ENCODE data around the gene LEKR1.

Gene LEKR1

GRCh38 chr3:157087373-157087772, 261.2 kb downstream of the LEKR1 start:
- peak overlapping the region; percentile 98 for H3K27ac ChIP-seq (ENCODE audit: low read length)
- no peaks in the 10 kb centered on the region for H3K9me3 ChIP-seq (ENCODE audit: control insufficient read depth in 1 of 2, low read length in 2 of 2)
- H3K27me3 ChIP-seq (ENCODE audit: low read depth, low read length), result no peaks in the 10 kb centered on the region
- peaks cover 31 to 35% of the 10 kb centered on the region in 2 donors for H3K4me1 ChIP-seq (ENCODE audit: control insufficient read depth in 1 of 2, insufficient read depth in 2 of 2, low read length in 2 of 2)
- no peaks in the 10 kb centered on the region for H3K36me3 ChIP-seq (ENCODE audit: control insufficient read depth in 1 of 2, insufficient read depth in 2 of 2, low read length in 2 of 2)
- H3K4me3 ChIP-seq (ENCODE audit: low read depth in 1 of 2, low read length in 2 of 2), result no peak overlapping the region

- Histone ChIP-seq H3K36me3 (ENCODE audit: control insufficient read depth in 1 of 2, insufficient read depth in 2 of 2, low read length in 2 of 2) (no peaks in the 10 kb centered on the region), H3K27me3 (ENCODE audit: low read depth, low read length) (no peaks in the 10 kb centered on the region), H3K9me3 (ENCODE audit: control insufficient read depth in 1 of 2, low read length in 2 of 2) (no peaks in the 10 kb centered on the region), H3K4me1 (ENCODE audit: control insufficient read depth in 1 of 2, insufficient read depth in 2 of 2, low read length in 2 of 2) (peaks cover 29 to 35% of the 10 kb centered on the region in 2 donors), H3K27ac (ENCODE audit: low read length) (peak overlapping the region; percentile 98), H3K4me3 (ENCODE audit: low read depth in 1 of 2, low read length in 2 of 2) (peak overlapping the region; percentile 55 to 63)
Observed at GRCh38 chr3:157087780-157088600, 261.8 kb downstream of the LEKR1 start.

- Histone ChIP-seq H3K27me3 (ENCODE audit: low read depth, low read length) (no peaks in the 10 kb centered on the region), H3K9me3 (ENCODE audit: control insufficient read depth in 1 of 2, low read length in 2 of 2) (no peaks in the 10 kb centered on the region), H3K36me3 (ENCODE audit: control insufficient read depth in 1 of 2, insufficient read depth in 2 of 2, low read length in 2 of 2) (no peaks in the 10 kb centered on the region), H3K27ac (ENCODE audit: low read length) (peak overlapping the region; percentile 98), H3K4me3 (ENCODE audit: low read depth in 1 of 2, low read length in 2 of 2) (peak overlapping the region; percentile 55 to 63), H3K4me1 (ENCODE audit: control insufficient read depth in 1 of 2, insufficient read depth in 2 of 2, low read length in 2 of 2) (peaks cover 29 to 35% of the 10 kb centered on the region in 2 donors)
Observed at GRCh38 chr3:157088601-157089454, 262.7 kb downstream of the LEKR1 start.

GRCh38 chr3:157089455-157090221, 263.5 kb downstream of the LEKR1 start:
- Histone ChIP-seq H3K36me3 (ENCODE audit: control insufficient read depth in 1 of 2, insufficient read depth in 2 of 2, low read length in 2 of 2) (no peaks in the 10 kb centered on the region), H3K9me3 (ENCODE audit: control insufficient read depth in 1 of 2, low read length in 2 of 2) (no peaks in the 10 kb centered on the region), H3K4me3 (ENCODE audit: low read depth in 1 of 2, low read length in 2 of 2) (peak overlapping the region; percentile 55 to 63), H3K4me1 (ENCODE audit: control insufficient read depth in 1 of 2, insufficient read depth in 2 of 2, low read length in 2 of 2) (peaks cover 29 to 35% of the 10 kb centered on the region in 2 donors), H3K27me3 (ENCODE audit: low read depth, low read length) (no peaks in the 10 kb centered on the region), H3K27ac (ENCODE audit: low read length) (peak overlapping the region; percentile 98)

GRCh38 chr3:157091083-157091833, 265.1 kb downstream of the LEKR1 start:
- Histone ChIP-seq H3K4me1 (ENCODE audit: control insufficient read depth in 1 of 2, insufficient read depth in 2 of 2, low read length in 2 of 2) (peaks cover 29 to 35% of the 10 kb centered on the region in 2 donors), H3K27me3 (ENCODE audit: low read depth, low read length) (no peaks in the 10 kb centered on the region), H3K9me3 (ENCODE audit: control insufficient read depth in 1 of 2, low read length in 2 of 2) (no peaks in the 10 kb centered on the region), H3K27ac (ENCODE audit: low read length) (peak overlapping the region; percentile 98), H3K4me3 (ENCODE audit: low read depth in 1 of 2, low read length in 2 of 2) (no peak overlapping the region), H3K36me3 (ENCODE audit: control insufficient read depth in 1 of 2, insufficient read depth in 2 of 2, low read length in 2 of 2) (no peaks in the 10 kb centered on the region)

- H3K4me3 ChIP-seq (ENCODE audit: low read depth in 1 of 2, low read length in 2 of 2), result no peak overlapping the region
- no peak overlapping the region for H3K27ac ChIP-seq (ENCODE audit: low read length)
Observed at GRCh38 chr3:157092230-157092629, 266.1 kb downstream of the LEKR1 start.

GRCh38 chr3:157093096-157093495, 266.9 kb downstream of the LEKR1 start:
- H3K4me1 ChIP-seq (ENCODE audit: control insufficient read depth in 1 of 2, insufficient read depth in 2 of 2, low read length in 2 of 2), result peaks cover 16 to 21% of the 10 kb centered on the region in 2 donors
- H3K9me3 ChIP-seq (ENCODE audit: control insufficient read depth in 1 of 2, low read length in 2 of 2), result no peaks in the 10 kb centered on the region
- H3K4me3 ChIP-seq (ENCODE audit: low read depth in 1 of 2, low read length in 2 of 2), result no peak overlapping the region
- no peak overlapping the region for H3K27ac ChIP-seq (ENCODE audit: low read length)
- H3K36me3 ChIP-seq (ENCODE audit: control insufficient read depth in 1 of 2, insufficient read depth in 2 of 2, low read length in 2 of 2), result no peaks in the 10 kb centered on the region
- no peaks in the 10 kb centered on the region for H3K27me3 ChIP-seq (ENCODE audit: low read depth, low read length)

More at GRCh38 chr3:157092230-157092629, 266.1 kb downstream of the LEKR1 start:
- H3K36me3 ChIP-seq (ENCODE audit: control insufficient read depth in 1 of 2, insufficient read depth in 2 of 2, low read length in 2 of 2), result no peaks in the 10 kb centered on the region
- H3K27me3 ChIP-seq (ENCODE audit: low read depth, low read length), result no peaks in the 10 kb centered on the region
- H3K4me1 ChIP-seq (ENCODE audit: control insufficient read depth in 1 of 2, insufficient read depth in 2 of 2, low read length in 2 of 2), result peaks cover 25 to 29% of the 10 kb centered on the region in 2 donors
- no peaks in the 10 kb centered on the region for H3K9me3 ChIP-seq (ENCODE audit: control insufficient read depth in 1 of 2, low read length in 2 of 2)

GRCh38 chr3:157094301-157094700, 268.1 kb downstream of the LEKR1 start:
- no peaks in the 10 kb centered on the region for H3K36me3 ChIP-seq (ENCODE audit: control insufficient read depth in 1 of 2, insufficient read depth in 2 of 2, low read length in 2 of 2)
- no peak overlapping the region for H3K4me3 ChIP-seq (ENCODE audit: low read depth in 1 of 2, low read length in 2 of 2)
- peaks cover 12 to 20% of the 10 kb centered on the region in 2 donors for H3K4me1 ChIP-seq (ENCODE audit: control insufficient read depth in 1 of 2, insufficient read depth in 2 of 2, low read length in 2 of 2)
- H3K9me3 ChIP-seq (ENCODE audit: control insufficient read depth in 1 of 2, low read length in 2 of 2), result no peaks in the 10 kb centered on the region
- no peak overlapping the region for H3K27ac ChIP-seq (ENCODE audit: low read length)
- H3K27me3 ChIP-seq (ENCODE audit: low read depth, low read length), result no peaks in the 10 kb centered on the region

- Histone ChIP-seq H3K36me3 (ENCODE audit: control insufficient read depth in 1 of 2, insufficient read depth in 2 of 2, low read length in 2 of 2) (no peaks in the 10 kb centered on the region), H3K27ac (ENCODE audit: low read length) (no peak overlapping the region), H3K4me3 (ENCODE audit: low read depth in 1 of 2, low read length in 2 of 2) (no peak overlapping the region), H3K9me3 (ENCODE audit: control insufficient read depth in 1 of 2, low read length in 2 of 2) (no peaks in the 10 kb centered on the region), H3K4me1 (ENCODE audit: control insufficient read depth in 1 of 2, insufficient read depth in 2 of 2, low read length in 2 of 2) (peaks cover 8 to 21% of the 10 kb centered on the region in 2 donors), H3K27me3 (ENCODE audit: low read depth, low read length) (no peaks in the 10 kb centered on the region)
Observed at GRCh38 chr3:157094751-157095480, 268.8 kb downstream of the LEKR1 start.
